ENCODE measurements around the gene CARD19.

Gene CARD19

DNA sequence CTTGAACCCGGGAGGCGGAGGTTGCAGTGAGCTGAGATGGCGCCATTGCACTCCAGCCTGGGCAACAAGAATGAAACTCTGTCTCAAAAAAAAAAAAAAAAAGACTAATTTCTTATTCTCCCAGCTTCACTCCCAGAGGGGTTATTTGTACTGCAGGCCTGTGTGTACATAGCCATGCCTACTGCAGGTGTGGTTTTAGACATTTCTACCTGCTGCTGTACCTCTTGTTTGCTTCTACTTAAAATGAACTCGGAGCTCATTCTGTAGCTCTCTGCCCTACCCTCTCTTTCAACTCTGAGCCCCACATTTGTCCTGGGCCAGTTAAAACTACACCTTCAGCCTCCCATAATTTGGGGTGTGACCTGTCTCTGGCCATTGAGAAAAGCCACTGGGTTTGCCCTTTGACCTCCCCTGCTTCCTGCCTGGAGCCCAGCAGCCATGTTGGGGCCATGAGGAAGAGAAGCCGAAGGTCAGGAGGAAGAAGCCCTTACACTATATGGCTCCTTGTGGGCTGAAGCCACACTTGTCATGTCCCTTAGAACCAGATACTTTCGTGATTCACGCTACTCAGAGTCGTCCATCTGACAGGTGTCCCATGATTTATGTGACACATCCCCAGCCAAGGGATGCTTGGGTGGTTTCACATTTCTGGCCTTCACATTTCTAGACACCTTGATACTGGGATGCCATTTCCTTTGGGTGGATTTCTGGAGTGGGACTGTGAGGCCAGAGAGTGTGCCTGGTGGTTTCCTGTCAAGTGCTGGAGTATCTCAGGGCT, 9.4 kb upstream of the CARD19 start:
- no peak for DNase-seq (ENCODE audit: low read depth in 2 of 3, low spot score in 1 of 3)

DNA sequence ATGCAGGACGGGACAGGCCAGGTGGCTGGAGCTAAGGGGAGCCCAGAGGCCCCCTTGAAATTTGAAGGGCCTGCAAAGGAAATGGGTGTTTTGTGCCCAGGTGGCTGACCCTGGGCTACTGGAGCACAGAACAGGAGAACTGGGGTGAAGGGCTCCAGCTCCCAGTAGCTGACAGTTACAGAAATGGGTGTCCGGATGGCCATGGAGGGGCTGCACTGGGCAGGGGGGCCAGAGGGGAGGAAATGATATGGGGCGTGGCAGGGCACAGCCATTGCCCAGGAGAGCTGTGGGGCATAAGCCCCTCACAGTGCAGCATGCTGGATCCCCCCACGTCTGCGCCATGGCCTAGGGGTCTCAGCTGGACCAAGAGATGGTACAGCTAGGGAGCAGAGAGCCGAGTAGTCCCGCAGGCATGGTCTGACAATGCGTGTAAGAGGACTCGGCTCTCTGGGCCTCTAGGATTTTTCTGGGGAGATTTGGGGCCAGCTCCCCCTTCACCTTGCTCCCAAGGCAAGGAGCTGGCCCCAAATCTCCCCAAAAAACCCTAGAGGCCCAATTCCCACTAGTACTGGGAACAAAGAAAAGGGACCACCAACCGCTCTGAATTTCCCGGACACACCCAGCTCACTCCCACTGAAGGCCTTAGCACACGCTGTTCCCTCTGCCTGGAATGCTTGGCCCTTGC, 7.9 kb upstream of the CARD19 start:
- no peak for DNase-seq (ENCODE audit: low read depth in 2 of 3, low spot score in 1 of 3)

DNA sequence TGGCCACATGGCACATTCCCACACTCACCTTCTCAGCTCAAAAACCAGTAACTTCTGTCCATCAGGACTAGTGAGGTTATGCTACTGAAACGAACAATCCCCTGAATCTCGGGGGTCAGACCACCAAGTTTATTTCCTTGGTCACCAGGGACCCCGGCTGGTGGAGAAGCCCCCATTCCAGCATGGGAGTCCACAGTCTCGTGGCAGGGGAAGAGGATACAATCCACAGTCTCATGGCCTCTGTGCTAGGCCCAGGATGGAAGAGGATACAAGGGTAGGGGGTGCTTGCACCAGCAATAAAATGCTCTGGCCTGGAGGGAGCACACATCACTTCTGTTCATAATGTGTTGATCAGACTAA, 7.4 kb upstream of the CARD19 start:
- no peak for DNase-seq (ENCODE audit: low read depth in 2 of 3, low spot score in 1 of 3)

DNA sequence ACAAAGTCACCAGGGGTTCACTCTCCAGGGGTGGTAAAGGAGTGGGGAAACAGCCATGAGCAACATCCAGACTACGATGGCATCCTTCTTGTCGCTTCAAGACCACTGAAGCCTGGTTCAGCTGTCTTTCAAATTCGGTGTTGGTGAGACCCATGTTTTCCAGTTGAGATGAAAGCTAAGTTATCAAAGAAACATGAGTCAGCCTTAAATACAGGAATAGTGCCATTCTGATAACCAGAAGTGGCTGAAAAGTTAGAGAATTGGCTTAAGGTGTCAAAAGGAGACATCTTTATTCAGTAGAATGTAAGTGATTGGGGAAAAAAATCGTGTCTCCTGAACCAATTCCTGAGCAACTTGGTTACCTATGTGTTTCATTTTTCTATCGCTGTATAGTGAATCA, 7.0 kb upstream of the CARD19 start:
- no peak for DNase-seq (ENCODE audit: low read depth in 2 of 3, low spot score in 1 of 3)

DNA sequence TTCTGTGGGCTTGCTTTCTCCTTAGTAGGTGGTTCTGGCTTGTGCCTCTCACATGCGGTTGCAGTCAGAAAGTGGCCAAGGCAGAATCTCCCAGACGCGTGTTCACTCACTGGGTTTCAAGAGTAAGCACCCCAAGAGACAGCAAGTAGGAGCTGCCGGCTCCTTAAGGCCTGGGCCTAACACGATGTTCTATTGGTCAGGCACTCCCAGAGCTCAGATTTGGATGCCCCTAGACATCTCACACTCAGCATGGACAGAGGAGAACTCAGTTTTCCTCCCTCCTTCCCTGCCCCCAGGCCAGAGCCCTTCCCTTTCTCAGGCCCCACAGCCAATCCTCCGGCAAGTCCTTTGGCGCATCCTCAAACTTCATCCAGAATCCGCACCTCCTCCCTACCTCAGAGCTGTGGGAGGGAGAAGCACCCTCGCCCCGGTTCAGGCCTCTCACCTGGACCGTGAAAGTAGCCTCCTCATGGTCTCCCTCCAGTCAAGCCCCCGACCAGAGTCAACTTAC, 6.5 kb upstream of the CARD19 start:
- no peak for DNase-seq (ENCODE audit: low read depth in 2 of 3, low spot score in 1 of 3)

DNA sequence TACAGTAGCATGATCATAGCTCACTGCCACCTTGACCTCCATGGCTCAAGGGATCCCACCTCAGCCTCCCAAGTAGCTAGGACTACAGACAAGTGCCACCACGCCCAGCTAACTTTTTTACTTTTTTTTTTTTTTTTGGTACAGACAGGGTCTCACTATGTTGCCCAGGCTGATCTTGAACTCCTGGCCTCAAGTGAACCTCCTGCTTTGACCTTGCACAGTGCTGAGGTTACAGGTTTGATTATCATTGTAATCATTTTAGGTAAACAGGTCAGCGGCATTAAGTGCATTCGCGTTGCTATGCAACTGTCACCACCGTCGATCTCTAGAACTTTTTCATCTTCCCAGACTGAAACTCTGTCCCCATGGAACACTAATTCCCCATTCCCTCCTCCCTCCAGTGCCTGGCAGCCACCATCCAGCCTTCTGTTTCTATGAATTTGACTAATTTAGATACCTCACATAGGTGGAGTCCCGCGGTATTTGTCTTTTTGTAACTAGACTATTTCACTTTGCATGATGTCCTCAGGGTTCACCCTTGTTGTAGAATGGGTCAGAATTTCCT, 5.8 kb upstream of the CARD19 start:
- no peak for DNase-seq (ENCODE audit: low read depth in 2 of 3, low spot score in 1 of 3)

DNA sequence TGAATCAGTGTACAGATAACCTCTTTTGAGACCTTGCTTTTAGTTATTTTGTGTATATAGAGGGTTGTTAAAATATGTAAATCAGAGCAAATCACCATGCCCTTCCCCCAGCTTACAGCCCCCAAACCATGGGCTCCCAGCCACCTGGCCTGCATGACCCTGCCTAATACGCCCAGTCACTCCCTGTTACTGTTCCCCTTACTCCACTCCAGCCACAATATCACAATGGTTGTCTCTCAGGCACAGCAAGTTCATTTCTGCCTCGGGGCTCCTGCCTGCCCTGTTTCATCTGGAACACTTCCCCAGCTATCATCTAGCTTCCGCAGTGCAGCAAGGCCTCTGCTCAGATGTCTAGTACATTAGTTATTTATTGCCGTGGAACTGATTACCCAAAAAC, 5.0 kb upstream of the CARD19 start:
- DNase-seq (ENCODE audit: low read depth in 2 of 3, low spot score in 1 of 3): no peak

DNA sequence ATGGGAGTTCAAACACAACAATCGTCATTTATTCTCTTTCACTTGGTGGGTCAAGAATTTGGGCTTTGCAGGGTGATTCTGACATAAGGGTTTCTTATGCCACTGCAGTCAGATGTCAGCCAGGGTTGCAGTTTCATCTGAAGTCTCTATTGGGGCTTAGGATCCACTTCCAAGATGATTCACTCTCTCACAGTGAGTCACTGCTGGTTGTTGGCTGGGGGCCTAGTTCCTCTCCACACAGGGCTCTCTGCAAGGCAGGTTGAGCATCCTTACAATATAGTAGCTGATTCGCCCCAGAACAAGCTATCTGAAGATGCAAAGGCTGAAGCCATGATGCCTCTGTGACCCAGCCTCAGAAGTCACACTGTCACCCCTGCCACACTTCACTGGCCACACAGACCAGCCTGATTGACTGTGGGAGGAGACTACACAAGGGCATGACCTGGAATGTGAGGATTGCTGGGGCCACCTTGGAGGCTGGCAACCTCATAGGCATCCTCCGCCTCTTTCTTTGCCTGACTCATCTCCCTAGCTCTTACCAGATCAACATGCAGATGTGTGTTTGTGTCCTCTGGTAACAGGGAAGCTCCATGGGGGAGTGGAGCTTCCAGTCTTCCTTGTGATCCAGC, 4.5 kb upstream of the CARD19 start:
- peak; percentile 57 to 74 (median 62) for DNase-seq (ENCODE audit: low read depth in 2 of 3, low spot score in 1 of 3)

DNA sequence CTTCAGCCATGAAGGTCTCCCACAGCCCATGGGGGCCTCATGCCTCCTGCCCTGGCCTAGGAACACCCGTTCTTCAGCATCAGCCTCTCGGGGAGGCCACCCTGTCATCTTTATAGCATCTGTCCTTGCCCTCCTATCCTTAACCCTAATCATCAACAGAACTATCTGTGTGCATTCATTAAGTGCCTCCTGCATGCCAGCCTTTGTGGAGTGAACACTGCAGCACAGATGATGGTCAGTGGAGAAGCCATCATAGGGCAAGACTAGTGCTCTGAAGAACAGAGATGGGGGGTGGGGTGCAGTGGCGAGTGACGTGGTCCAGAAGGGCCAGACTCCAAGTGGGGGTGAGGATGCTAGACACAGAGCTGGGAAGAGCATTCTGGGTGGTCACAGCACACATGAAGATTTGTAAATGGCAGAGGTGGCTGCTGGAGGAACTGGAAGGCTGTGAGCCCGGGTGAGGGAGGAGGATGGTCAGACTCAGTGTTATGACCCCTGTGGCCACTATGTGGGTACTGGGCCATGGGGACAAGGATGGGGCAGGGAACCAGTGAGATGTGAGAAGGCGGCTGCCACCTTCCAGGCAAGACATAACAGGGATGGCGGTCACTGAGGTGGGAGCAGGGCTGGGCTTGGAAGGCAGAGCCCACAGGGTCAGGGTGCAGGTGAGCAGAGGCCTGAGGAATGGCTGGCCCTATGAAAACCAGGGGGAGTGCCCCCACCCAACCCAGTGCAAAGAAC, 3.6 kb upstream of the CARD19 start:
- DNase-seq (ENCODE audit: low read depth in 2 of 3, low spot score in 1 of 3): no peak

DNA sequence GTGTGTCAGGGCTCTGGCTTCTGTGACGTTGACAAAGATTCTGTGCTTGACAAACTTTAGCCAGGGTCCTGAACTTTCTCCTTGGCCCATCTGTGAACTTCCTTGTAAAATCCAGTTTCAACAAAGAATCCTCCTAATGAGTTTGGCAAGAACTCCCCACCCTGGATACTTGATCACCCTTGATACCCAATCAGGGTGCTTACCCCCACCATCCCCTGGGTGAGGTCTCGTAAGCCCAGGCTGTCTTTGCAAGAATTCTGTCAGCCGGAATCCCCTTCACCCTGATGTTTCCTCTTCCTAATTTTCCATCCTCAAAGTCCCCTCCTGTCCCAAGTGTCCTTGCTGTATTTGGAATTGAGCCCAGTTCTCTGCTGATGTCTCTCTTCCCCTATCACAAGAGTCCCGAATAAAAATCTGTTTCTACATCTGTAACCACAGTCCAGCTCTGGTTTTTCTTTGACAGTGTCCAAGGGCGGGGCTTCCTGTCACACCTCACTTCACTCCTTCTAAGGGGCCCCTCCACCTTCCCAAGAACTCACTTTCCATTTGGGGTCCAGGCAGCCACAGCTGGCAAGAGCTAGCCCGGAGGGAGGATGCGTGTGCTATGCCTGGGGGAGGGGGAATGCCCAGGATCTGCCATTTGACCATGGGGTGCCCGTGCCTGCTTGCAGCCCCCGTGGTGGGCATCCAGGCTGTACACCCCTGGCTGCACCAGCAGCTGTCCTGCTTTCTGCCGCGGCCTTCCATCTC, 2.7 kb upstream of the CARD19 start:
- DNase-seq (ENCODE audit: low read depth in 2 of 3, low spot score in 1 of 3): no peak

DNA sequence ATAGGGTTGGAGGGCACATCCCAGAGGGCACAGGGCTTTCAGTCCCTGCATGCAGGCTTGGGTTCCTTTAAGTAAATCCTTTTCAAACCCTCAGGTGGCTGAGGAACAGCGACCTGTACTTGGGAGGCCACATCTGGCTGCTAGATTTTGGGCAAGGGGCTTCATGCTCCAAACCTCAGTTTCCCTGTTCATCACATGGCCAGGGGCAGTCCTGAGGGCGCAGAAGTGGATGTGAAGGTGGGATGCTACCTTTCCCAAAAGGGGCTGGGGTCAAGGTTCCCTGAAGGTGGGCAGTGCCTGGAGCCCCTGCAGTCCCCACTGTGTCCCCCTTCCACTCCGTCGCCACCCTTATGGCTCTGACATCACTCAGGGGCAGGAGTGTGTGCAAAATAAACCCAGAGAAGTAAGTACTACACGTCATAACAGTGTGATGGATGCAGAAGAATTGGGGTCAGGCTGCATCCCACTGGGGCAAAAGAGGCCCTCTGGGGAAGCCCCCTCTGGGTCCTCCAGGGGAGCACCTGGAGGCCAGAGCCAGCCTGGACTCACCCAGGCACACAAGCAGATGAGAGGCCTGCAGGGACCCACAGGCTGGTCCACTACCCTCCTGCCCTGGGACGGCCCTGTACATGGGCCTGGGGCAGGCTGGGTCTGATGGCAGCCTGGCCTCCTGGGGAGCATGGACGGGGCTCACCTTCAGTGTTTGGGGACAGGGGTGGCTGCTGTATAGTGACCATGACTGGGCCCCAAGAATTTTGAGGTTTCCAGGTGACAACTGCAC, 1.9 kb upstream of the CARD19 start:
- no peak for DNase-seq (ENCODE audit: low read depth in 2 of 3, low spot score in 1 of 3)

DNA sequence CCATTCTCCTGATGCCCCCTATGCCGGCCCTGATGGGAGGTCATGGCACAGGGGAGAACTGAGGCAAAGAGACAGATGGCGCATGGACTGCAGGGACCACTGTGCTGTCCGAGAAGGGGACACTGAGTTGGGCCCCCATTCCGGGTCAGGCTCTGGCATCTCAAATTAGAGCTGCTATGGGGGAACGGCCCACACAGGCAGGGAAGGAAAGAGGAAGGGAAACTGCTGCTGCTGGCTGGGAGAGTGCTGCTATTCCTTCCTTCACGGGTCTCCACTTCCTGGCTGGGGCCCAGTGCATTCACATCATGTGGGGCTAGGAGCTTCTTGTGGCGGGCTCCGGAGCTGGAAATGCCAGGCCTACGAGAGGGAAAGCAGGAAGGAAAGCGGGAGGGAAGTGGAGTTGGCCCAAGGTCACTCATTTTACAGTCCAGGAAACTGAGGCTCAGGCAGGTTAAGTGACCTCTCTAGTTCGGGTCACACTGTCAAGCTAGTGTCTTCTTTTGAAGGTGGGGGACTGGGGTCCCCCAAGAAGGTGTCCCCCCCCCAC, 1.3 kb upstream of the CARD19 start:
- no peak for DNase-seq (ENCODE audit: low read depth in 2 of 3, low spot score in 1 of 3)

DNA sequence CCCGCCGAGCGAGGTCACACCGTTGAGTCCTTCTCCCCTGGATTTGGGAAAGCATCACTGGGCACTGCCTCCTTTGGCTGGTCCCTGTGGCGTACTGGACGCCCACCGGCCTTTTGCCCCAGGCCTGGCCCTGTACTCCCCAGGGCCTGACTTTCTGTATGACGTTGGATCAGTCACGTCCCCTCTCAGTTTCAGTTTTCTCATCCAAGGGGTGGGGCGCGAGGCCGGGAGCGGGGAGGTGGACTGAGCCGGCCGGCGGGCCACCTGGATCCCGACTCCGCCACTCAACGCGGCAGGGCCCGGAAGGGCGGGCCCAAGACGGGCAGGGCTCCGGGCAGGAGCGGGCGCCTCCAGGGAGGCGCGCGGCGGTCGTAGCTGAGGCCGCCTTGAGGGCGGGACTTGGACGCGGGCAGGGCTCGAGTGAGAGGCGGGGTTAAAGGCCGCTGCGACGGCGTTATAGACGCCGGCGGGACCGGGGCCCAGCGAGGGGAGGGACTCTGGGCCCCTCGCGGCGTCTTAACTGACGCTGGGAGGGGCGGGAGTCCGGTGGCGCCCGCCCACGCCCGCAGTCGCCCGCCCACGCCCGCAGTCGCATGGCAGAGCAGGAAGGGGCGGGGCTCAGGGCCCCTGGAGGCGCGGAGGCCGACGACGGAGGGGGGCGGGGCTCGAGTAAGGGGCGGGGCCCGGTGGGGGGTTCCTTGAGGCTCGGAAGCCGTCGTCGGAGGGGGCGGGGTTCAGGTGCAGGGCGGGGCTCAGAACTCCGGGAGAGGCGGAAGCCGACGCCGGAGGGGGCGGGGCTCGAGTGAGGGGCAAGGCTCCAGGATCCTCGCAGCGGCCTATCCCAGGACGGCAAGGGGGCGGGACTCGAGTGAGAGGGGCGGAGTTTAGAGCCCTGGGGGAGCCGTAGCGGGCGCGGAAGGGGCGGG, 549 bp upstream of the CARD19 start:
- DNase-seq (ENCODE audit: low read depth in 2 of 3, low spot score in 1 of 3): peak; percentile 100

DNA sequence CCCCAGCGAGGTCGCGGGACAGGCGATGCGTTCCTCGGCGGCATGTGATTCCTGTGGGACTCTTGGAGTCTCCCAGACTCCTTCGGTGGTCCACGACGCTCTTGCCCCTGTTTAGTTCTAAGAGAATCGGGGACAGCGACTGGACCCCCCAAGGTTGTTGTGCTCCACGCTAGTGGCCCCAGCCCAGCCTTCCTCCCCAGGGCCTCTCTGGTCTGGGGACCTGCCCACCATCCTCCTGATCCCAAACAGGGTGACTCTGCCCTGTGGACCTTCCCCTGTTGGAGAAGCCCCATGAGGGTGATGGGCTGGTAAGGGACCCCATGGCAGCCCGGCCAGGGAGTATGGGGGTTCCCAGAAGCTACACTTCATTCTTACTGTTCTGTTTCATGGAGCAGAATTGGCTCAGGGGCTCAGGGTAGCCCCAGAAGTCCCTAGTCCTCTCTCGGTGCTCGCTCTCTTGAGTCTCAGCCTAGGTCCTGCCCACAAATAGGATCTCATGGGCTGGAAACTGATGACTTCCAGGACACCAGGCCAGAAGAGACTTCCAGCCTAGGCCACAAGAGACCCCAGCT, 880 bp downstream of the CARD19 start:
- DNase-seq (ENCODE audit: low read depth in 2 of 3, low spot score in 1 of 3): no peak

DNA sequence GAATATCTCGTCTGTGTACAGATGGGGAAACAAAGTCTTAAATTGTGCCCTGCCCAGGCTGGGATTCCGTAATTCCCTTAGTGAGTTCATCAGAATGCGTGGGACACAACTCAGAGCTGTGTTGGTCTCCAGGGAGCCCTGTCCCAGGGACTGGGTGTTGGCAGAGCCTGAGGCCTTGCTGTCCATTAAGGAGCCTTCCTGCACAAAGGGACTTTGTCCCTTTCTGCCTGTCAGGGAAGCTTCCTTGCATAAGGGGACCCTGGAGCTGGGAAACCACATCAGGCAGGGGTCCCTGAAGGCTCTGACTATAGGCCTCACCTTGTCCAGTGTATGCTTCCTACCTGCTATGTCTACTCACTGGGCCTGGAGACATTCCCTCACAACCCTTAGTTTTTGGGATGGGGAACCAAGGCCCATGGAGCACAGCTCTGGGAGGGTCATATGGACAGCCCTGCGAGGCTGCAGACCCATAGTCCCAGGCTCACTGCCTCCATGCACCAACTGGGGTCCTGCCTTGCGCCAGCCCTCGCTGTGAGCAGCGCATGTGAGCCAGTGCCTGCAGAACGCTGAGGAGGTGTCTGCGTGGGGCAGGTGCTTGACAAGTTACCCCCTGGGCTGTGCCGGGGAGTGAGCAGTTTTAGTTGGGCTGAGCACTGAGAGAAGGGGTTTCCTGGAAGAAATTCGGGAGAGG, 1.6 kb downstream of the CARD19 start:
- no peak for DNase-seq (ENCODE audit: low read depth in 2 of 3, low spot score in 1 of 3)

DNA sequence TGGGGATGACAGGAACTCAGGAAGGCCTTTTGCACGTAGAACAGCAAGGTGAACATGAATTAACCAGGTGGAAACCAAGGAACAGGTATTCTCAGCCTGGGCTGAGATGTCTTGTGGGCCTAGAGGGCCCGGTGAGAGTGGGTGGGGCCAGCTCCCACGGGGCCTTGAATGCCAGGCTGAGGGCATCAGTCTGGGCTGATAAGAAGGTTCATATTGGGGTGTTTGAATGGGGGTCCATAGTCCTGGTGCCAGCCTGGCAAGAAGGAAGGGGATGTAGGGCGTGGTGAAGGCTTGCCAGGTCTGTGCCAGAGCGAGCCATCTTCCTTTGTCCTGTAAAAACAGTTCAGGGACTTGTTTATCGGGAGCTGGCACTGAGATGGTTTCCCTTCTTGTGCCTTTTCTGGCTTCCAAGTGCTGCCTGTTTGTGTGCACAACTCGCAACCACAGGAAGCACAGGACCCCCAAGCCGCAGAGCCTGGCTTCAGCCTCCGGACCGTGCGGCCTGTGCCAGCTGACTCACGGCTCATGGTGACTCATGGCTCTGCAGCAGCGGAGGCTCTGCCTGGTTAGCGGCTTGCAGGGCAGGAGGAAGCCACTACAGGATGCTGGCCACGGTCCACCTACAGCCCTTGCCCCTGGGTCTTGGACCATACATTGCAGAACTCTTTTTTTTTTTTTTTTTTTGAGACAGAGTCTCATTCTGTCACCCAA, 2.4 kb downstream of the CARD19 start:
- peak; percentile 34 to 60 (median 46) for DNase-seq (ENCODE audit: low read depth in 2 of 3, low spot score in 1 of 3)

Measured in stimulated activated CD4-positive, alpha-beta T cell treated with anti-CD3 and anti-CD28 coated beads, Interleukin-12 subunit alpha, Interleukin-12 subunit beta, amount 100 ng/mL, for 48 hours (primary cell).